ENCODE results near the gene ZNF496.
"Not testable (repeated sequence)": the region's sequence is repeated elsewhere in the genome, so short reads cannot be mapped to it uniquely, and the experiment has no call there.

ZNF496 gene

GRCh38 chr1:247291161-247291560 is 40.5 kb downstream of the ZNF496 start:
- no peak for DNase-seq

GRCh38 chr1:247290576-247290975 is 41.1 kb downstream of the ZNF496 start:
- DNase-seq = no peak

GRCh38 chr1:247289274-247289892 is 42.3 kb downstream of the ZNF496 start:
- DNase-seq = not testable (repeated sequence)

- DNase-seq = no peak
These were observed 43.3 kb downstream of the ZNF496 start for GRCh38 chr1:247288341-247288740.

- DNase-seq = no peak
These were observed 44.2 kb downstream of the ZNF496 start for GRCh38 chr1:247287460-247287859.

GRCh38 chr1:247286134-247286670 is 45.5 kb downstream of the ZNF496 start:
- DNase-seq = no peak

GRCh38 chr1:247281001-247281574 is 50.6 kb downstream of the ZNF496 start:
- no peak for DNase-seq

GRCh38 chr1:247277191-247277590 is 54.5 kb downstream of the ZNF496 start:
- no peak for DNase-seq

- DNase-seq = no peak
These were observed 56.9 kb downstream of the ZNF496 start for GRCh38 chr1:247274605-247275256.

GRCh38 chr1:247273013-247273412 is 58.7 kb downstream of the ZNF496 start:
- no peak for DNase-seq

GRCh38 chr1:247270003-247270402 is 61.7 kb downstream of the ZNF496 start:
- no peak for DNase-seq

- DNase-seq = no peak
These were observed 62.5 kb downstream of the ZNF496 start for GRCh38 chr1:247269133-247269532.

- no peak for DNase-seq
These were observed 63.1 kb downstream of the ZNF496 start for GRCh38 chr1:247268390-247269045.

- no peak for DNase-seq
These were observed 65.6 kb downstream of the ZNF496 start for GRCh38 chr1:247266053-247266452.

- not testable (repeated sequence) for DNase-seq
These were observed 75.9 kb downstream of the ZNF496 start, which contains the start of gene VN1R5 for GRCh38 chr1:247255772-247256171. VN1R5 (plus strand) TSS chr1:247256072.

- no peak for DNase-seq
These were observed 84.1 kb downstream of the ZNF496 start for GRCh38 chr1:247247568-247247967.

Data from activated CD8-positive, alpha-beta memory T cell treated with anti-CD3 and anti-CD28 coated beads, Interleukin-2, amount 50 U/mL, for 4 hours (primary cell).